ENCODE measurements around the gene SLIT3. TPM values are rescaled to one million over a fixed set of nuclear protein-coding genes. Genes with fewer than 3 reads are reported as not detected.

Gene SLIT3
- polyA plus RNA-seq = 10 to 100 TPM in 2 of 3 donors, under 1 TPM in 1; 0.99 to 24.6 (median 16.4) TPM

DNA sequence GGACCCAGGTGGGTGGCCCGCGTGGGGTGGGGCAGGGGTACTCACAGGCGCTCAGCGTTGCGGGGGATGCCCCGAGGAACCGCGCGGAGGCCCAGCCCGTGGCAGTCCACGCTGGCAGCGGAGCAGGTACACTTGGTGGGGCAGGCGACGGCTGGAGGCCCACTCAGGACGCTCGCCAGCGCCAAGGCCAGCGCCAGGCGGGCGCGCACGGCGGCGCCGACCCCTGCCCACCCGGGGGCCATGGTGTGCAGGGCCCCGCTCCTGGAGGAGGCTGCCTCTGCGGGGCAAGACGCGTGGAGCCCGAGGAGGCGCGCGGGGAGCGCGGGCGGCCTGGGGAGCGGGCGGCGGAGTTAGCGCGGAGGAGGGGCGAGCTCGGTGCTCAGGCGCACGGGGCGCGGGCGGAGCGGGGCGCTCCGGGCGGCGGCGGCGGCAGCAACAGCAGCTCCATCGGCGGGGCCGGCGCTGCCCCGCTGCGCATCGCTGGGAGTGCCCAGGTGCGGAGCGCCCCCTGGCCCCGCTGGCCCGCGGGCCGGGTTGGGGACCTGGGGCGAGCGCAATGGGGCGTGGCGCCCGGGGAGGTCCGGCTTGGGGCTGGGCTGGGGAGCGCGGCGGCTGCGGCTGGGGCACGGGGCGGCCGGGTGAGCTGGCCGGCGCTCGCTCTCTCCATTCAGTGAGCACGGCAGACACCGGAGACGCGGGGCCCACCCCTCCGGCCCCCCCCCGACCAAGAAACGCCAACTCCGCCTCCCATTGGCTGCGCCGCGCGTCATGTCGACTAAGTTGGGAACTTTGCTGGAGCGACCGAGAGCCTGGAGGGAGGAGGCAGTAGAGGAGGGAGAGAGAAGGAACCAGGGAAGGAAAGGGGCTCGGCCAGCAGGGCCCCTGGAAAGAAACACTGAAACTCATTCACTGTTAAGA lies at the start of gene SLIT3:
Gene SLIT3 (minus strand): TSS at position 672 of the 918 bp plus-strand sequence. CDS start 430 bp downstream, at position 242.
- 0 to 2% (median 1%) methylated on average over 87 to 101 of the region's 101 CpGs for WGBS, 3 donors
- no peak within 1 kb of the TSS for H3K27ac ChIP-seq (ENCODE audit: low read depth, low read length)

DNA sequence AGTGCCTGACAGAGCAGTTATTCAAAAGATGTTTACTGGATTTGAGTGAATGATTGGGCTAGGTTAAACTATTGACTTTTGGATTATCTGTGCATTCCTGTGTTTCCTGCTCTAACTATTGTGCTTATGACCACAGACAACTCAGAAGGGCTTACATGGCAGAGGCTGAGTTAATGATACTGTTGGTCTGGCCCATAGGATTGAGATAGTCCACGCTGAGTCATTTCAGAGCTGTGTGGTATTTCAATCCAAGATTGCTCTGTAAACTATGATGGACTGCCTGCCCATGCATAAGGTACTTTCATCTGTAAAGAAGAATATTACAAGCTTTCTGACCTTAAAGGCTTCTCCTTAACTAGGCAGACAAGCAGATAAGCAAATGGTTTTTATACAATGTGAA lies 49.1 kb upstream of the SLIT3 start:
- 80 to 84% (median 81%) methylated on average over 1 of the region's 1 CpG for WGBS, 3 donors
- no peak overlapping the region for H3K27ac ChIP-seq (ENCODE audit: low read depth, low read length)

DNA sequence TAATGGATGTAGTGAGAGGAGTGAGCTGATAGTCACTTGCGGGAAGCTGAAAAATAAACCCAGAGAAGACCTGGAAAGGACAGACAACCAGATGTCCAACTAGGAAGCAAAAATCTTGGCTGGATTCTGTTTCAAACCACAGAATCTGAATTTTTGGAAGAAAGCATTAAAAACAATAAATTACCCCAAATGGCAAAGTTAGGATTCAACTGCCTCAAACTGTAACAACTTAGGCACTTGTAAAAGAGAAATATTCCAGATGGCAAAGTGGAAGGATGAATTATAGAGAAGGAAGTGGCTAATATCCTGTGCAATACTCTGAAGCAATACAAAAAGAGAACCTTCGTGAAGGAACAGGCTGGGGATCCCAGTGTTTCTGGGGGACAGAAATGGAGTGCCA lies 46.8 kb upstream of the SLIT3 start:
- no peak overlapping the region for H3K27ac ChIP-seq (ENCODE audit: low read depth, low read length)
- WGBS, 3 donors = 42 to 79% (median 55%) methylated on average over 2 of the region's 2 CpGs

DNA sequence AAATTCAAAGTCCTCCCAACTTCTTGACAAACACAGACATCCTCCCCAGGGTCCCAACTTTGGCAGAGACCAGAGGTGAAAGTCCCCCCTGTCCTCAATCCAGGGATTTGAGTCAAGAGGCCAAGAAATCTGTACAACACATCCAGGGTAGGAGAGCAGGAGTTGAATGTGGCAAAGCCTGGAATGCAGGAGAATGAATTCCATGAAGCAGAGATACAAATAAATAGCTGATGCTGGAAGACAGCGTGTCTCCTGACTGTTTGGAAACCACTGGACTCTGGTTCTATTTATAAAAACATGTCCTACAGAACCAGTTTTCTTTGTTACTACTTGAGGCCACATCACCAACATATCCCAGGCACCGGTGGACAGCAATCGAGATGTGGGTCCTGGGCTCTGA lies 43.7 kb upstream of the SLIT3 start:
- 54 to 77% (median 77%) methylated on average over 3 of the region's 3 CpGs for WGBS, 3 donors
- H3K27ac ChIP-seq (ENCODE audit: low read depth, low read length) = no peak overlapping the region

GRCh38 chr5:169343766-169344165 lies 42.8 kb upstream of the SLIT3 start:
- no peak overlapping the region for H3K27ac ChIP-seq (ENCODE audit: low read depth, low read length)

DNA sequence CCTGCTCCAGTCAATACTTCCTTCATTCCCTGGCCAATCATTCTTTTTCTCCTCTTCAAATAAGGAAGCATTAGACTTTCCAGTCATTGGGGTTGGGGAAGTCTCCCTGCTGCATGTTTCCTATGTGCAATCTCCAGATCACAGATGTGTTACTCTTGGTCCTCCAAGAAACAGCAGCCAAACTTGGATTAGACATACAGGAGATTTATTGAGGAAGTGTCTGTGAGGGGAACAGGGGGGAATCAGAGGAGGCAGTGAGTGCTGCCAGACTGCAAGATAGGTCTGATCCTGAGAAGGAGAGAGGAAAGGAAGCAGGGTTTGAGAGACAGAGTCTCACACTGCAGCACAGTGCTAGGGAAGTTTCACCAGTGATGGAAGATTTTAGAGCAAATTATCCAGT lies 40.6 kb upstream of the SLIT3 start:
- H3K27ac ChIP-seq (ENCODE audit: low read depth, low read length) = no peak overlapping the region

DNA sequence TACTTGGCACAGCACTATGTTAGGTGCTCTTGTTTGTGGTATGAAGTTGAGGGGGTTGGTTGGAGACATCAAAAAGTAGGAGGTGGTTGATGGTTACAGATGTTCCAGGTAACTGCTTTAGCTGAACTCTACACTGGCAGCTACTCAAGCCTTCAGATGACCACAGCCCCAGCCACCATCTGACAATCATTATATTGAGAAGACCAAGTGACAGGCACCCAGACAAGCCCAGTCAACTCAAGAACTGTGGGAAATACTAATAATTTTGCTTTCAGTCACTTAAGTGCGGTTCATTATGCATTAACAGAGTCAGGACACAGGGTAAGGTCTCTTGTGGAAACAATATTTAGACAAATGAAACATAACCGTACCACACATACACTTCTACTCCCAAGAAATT lies 38.9 kb upstream of the SLIT3 start:
- 87 to 89% (median 88%) methylated on average over 2 of the region's 2 CpGs for WGBS, 3 donors
- H3K27ac ChIP-seq (ENCODE audit: low read depth, low read length) = no peak overlapping the region

DNA sequence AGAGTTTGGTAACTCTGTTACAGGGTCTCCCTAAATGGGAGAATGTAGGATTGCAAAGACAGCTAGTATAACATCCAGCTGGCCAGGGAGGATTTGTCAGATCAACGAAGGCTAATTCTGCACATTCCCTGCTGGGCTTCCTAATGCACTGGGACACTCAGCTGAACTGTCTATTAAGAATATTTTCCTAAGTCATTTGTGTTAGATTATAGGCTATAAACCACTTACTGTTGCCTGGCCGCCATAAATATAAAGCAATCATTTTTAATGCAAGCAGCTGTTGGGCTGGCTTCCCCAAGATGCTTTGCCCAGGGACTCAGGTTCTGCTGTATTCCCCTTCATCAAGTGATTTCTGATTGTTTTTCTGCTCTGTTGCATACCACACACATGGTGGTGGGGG lies 35.3 kb upstream of the SLIT3 start:
- WGBS, 3 donors = 69 to 79% (median 77%) methylated on average over 2 of the region's 2 CpGs
- no peak overlapping the region for H3K27ac ChIP-seq (ENCODE audit: low read depth, low read length)

- H3K27ac ChIP-seq (ENCODE audit: low read depth, low read length) = no peak overlapping the region
- WGBS, 3 donors = 62 to 70% (median 65%) methylated on average over 2 of the region's 2 CpGs
Observed at GRCh38 chr5:169335806-169336205, 34.9 kb upstream of the SLIT3 start.

GRCh38 chr5:169333518-169333917 lies 32.6 kb upstream of the SLIT3 start:
- 82 to 87% (median 85%) methylated on average over 6 of the region's 6 CpGs for WGBS, 3 donors
- H3K27ac ChIP-seq (ENCODE audit: low read depth, low read length) = no peak overlapping the region

DNA sequence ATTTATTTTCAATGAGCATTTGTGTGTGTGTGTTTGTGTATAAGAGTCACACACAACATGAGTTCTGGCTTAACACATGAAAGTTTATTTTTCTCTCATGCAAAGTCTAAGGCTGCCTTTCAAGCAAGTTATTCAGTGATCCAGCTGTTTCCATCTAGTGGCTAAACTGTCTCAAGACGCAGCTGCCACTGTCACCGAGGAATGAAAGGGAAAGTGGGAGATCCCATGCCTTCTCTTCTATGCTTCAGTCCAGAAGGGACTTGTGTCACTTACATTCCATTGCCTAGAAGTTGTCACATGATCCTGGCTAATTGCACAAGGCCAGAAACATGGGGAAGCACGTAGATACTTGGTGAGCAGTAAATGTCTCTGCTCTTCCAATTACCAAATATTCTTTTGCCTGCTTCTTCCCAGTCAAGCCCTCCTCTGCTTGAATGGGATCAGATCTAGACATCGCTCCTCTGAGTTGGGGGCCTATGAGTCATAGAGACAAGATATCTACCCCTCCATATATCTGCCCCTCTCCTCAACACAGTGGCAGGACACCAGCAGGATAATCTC lies 30.4 kb upstream of the SLIT3 start:
- 63 to 71% (median 65%) methylated on average over 4 of the region's 4 CpGs for WGBS, 3 donors
- no peak overlapping the region for H3K27ac ChIP-seq (ENCODE audit: low read depth, low read length)

DNA sequence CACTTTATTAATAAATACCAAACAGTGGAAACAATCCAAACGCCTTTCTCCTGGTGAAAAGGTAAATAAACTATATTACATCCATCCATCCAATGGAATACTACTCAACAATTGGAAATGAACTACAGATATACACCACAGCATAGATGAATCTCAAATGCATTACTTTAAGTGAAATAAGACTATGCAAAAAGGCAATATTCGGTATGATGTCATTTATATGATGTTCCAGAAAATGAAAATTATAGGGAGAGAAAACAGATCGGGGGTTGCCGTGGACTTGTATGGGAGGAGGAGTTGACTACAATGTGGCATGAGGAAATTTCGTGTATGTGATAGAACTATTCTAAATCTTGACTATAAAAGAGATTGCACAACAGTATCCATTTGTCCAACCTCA lies 27.5 kb upstream of the SLIT3 start:
- H3K27ac ChIP-seq (ENCODE audit: low read depth, low read length) = no peak overlapping the region
- WGBS, 3 donors = 76 to 86% (median 80%) methylated on average over 5 of the region's 5 CpGs

- H3K27ac ChIP-seq (ENCODE audit: low read depth, low read length) = no peak overlapping the region
- 58 to 86% (median 82%) methylated on average over 2 of the region's 2 CpGs for WGBS, 3 donors
Observed at GRCh38 chr5:169325273-169325672, 24.3 kb upstream of the SLIT3 start.

- 78 to 93% (median 84%) methylated on average over 2 of the region's 2 CpGs for WGBS, 3 donors
- H3K27ac ChIP-seq (ENCODE audit: low read depth, low read length) = no peak overlapping the region
Observed at GRCh38 chr5:169318556-169318955, 17.6 kb upstream of the SLIT3 start.

- 41 to 61% (median 54%) methylated on average over 2 of the region's 2 CpGs for WGBS, 3 donors
- H3K27ac ChIP-seq (ENCODE audit: low read depth, low read length) = no peak overlapping the region
Observed at GRCh38 chr5:169307646-169308045, 6.7 kb upstream of the SLIT3 start.

DNA sequence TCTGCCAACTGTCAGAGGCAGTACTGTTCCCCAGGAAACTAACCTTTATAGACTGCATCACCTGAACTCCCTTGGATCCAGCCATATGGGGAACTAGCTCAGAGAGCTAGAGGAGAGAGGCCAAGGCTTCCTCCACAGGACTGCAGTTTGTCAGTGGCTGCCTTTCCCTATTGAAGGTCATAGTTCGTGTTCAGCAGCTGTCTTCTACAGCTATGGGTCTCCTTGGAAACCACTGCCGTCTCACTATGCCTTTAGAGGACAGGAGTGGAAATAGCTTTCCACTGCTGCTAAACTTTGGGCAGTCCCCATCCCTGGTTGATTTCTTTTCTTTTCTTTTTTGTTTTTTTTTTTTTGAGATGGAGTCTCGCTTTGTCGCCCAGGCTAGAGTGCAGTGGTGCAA lies 4.4 kb upstream of the SLIT3 start:
- WGBS, 3 donors = 85 to 90% (median 87%) methylated on average over 4 of the region's 4 CpGs
- no peak overlapping the region for H3K27ac ChIP-seq (ENCODE audit: low read depth, low read length)

DNA sequence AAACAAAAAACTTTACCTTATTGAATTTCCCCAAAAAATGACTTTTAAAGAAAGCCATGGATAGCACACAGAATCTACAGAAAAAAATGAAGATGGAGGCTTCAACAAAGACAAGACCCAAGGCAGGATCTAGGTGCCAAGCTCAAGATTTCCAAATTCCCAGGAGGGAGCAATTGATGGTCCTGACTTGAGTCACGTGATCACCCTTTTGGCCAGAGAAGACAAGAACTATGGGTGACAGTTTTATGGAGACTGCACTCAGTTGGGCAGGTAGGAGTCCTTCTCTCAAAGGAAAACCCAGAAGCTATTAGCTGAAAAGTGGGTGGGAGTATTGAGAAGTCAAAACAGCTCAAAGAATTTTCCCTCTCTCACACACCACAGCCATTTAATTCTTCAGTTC lies 3.2 kb upstream of the SLIT3 start:
- no peak overlapping the region for H3K27ac ChIP-seq (ENCODE audit: low read depth, low read length)
- 69 to 80% (median 71%) methylated on average over 1 of the region's 1 CpG for WGBS, 3 donors

GRCh38 chr5:169303119-169303515 lies 2.2 kb upstream of the SLIT3 start:
- no peak overlapping the region for H3K27ac ChIP-seq (ENCODE audit: low read depth, low read length)

GRCh38 chr5:169302491-169303118 lies 1.7 kb upstream of the SLIT3 start:
- 11 to 20% (median 16%) methylated on average over 17 of the region's 17 CpGs for WGBS, 3 donors
- no peak overlapping the region for H3K27ac ChIP-seq (ENCODE audit: low read depth, low read length)

DNA sequence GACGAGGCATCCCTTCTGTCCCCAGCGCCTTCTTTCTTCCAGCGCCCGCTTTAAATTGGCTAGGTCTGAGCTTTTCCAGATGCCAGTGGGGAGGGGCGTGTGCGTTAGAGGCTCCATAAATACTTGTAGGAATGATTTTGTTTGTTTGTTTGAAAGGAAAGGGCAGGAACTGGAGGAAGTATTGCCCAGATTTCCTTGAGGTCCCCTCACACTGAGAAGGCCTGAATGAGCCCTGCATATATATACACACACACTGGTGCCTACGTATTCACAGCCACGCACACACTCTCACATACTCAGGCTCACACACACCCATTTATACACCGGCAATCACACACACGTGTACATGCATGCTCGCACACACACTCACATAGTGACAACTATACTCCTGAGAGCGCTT lies 1.0 kb upstream of the SLIT3 start:
- no peak overlapping the region for H3K27ac ChIP-seq (ENCODE audit: low read depth, low read length)
- WGBS, 3 donors = 46 to 57% (median 53%) methylated on average over 12 of the region's 12 CpGs
